B cell (primary cell): ENCODE results near the gene ACOXL. TPM values are rescaled to one million over a fixed set of nuclear protein-coding genes. Genes with fewer than 3 reads are reported as not detected.

Source experiments
- ATAC-seq: fragments of 200-7000 bp; cut with Tn5 transposase; one replicate; pipeline ENCODE4 v1.10.0; 2021; ENCODE audit warnings: low read depth, mild to moderate bottlenecking, moderate number of reproducible peaks, moderate library complexity
- CTCF ChIA-PET: fragments of 350-600 bp; sonication (Branson Sonifier 250); formaldehyde crosslinking; loops from one replicate; lab custom pipeline; 2021; ENCODE audit warnings: antibody characterized with exemption, inconsistent platforms; lab: Charles Lee
- POLR2A ChIA-PET: fragments of 350-600 bp; sonication (Branson Sonifier 250); formaldehyde crosslinking; loops from one replicate; lab custom pipeline; 2021; ENCODE audit warnings: antibody characterized with exemption; lab: Charles Lee
- DNase-seq: peaks from one replicate; pipeline ENCODE4 v3.0.0; 2013
- H2AFZ ChIP-seq: 2 replicates; pipeline ENCODE4 v1.6.1; 2012; ENCODE audit warnings: mild to moderate bottlenecking, low read depth, low read length; ENCODE audit not compliant: insufficient read depth, poor library complexity, severe bottlenecking
- H3K27ac ChIP-seq, 2 donors: 1 replicate in 1 of 2; 2 replicates in 1 of 2; pipeline ENCODE4 v1.5.1; 2012 to 2013; ENCODE audit warnings: low read length in 2 of 2, mild to moderate bottlenecking in 2 of 2, moderate library complexity in 1 of 2
- H3K27me3 ChIP-seq, 4 experiments: fragments of 200-600 bp in 1 of 4; sonication (generic) in 1 of 4; replicated peaks in 1 of 4; 1 replicate in 2 of 4; 2 replicates in 2 of 4; pipeline versions ENCODE4 v1.6.1 to v1.7.0; 2013 to 2016; ENCODE audit warnings: low read length in 3 of 4, mild to moderate bottlenecking in 2 of 4, mixed read lengths in 1 of 4, moderate library complexity in 1 of 4; ENCODE audit not compliant: insufficient read depth in 4 of 4, control insufficient read depth in 3 of 4; ENCODE audit errors: control extremely low read depth in 1 of 4
- H3K36me3 ChIP-seq, 2 experiments: replicated peaks in 1 of 2; 1 replicate in 1 of 2; 2 replicates in 1 of 2; pipeline versions ENCODE4 v1.6.1 to v1.7.1; 2013; ENCODE audit warnings: low read length in 1 of 2; ENCODE audit not compliant: insufficient read depth in 2 of 2, control insufficient read depth in 1 of 2; ENCODE audit errors: control extremely low read depth in 1 of 2, extremely low read depth in 1 of 2
- H3K4me1 ChIP-seq, 2 donors: fragments of 200-600 bp in 1 of 2; sonication (generic) in 1 of 2; 1 replicate in 1 of 2; 2 replicates in 1 of 2; pipeline versions ENCODE4 v1.5.1 to v1.6.1; 2013 to 2017; ENCODE audit warnings: low read length in 2 of 2; ENCODE audit not compliant: control insufficient read depth in 2 of 2, insufficient read depth in 2 of 2
- H3K4me2 ChIP-seq: replicated peaks from 2 replicates; pipeline ENCODE3; 2012; ENCODE audit warnings: mild to moderate bottlenecking, low read depth, low read length; ENCODE audit not compliant: poor library complexity, severe bottlenecking
- H3K4me3 ChIP-seq, 5 experiments: fragments of 200-600 bp in 1 of 5; sonication (generic) in 1 of 5; 1 replicate in 3 of 5; 2 replicates in 2 of 5; pipeline versions ENCODE4 v1.5.1 to v1.7.0; 2011 to 2016; ENCODE audit warnings: low read length in 4 of 5, mild to moderate bottlenecking in 4 of 5, low read depth in 2 of 5, control low read depth in 1 of 5, moderate library complexity in 1 of 5; ENCODE audit not compliant: insufficient read depth in 1 of 5; ENCODE audit errors: control extremely low read depth in 1 of 5, extremely low read depth in 1 of 5
- H3K79me2 ChIP-seq: fragments of 200-600 bp; sonication (generic); one replicate; pipeline ENCODE4 v1.6.0; 2016; ENCODE audit warnings: low read length; ENCODE audit not compliant: control insufficient read depth, insufficient read depth
- H3K9ac ChIP-seq: fragments of 200-600 bp; sonication (generic); 2 replicates; pipeline ENCODE4 v1.6.1; 2017; ENCODE audit warnings: mild to moderate bottlenecking, low read length, moderate library complexity
- H3K9me3 ChIP-seq, 3 donors: one replicate each; pipeline versions ENCODE4 v1.6.1 to v1.7.1; 2013; ENCODE audit warnings: low read length in 2 of 3; ENCODE audit not compliant: control insufficient read depth in 2 of 3, insufficient read depth in 1 of 3; ENCODE audit errors: control extremely low read depth in 1 of 3
- H4K20me1 ChIP-seq: 2 replicates; pipeline ENCODE4 v1.6.0; 2012; ENCODE audit warnings: mild to moderate bottlenecking, low read length; ENCODE audit not compliant: insufficient read depth, control insufficient read depth, poor library complexity, severe bottlenecking
- H3K27ac Mint-ChIP-seq: one replicate; pipeline ENCODE4 v1.8.0; 2021; ENCODE audit warnings: mixed read lengths
- H3K27me3 Mint-ChIP-seq: one replicate; pipeline ENCODE4 v1.8.0; 2021; ENCODE audit warnings: mixed read lengths
- H3K4me1 Mint-ChIP-seq: one replicate; pipeline ENCODE4 v1.8.0; 2021; ENCODE audit warnings: mixed read lengths
- H3K4me3 Mint-ChIP-seq: one replicate; pipeline ENCODE4 v1.8.0; 2021; ENCODE audit warnings: mixed read lengths
- H3K9me3 Mint-ChIP-seq: one replicate; pipeline ENCODE4 v1.8.0; 2022; ENCODE audit warnings: mixed read lengths; ENCODE audit not compliant: insufficient read depth
- CTCF ChIP-seq: fragments of 200-600 bp; IDR thresholded peaks from one replicate; pipeline ENCODE4 v1.8.0; 2022; ENCODE audit warnings: antibody characterized with exemption, mild to moderate bottlenecking
- EZH2 ChIP-seq: IDR thresholded peaks from 2 replicates; pipeline ENCODE4 v1.6.1; 2012; ENCODE audit warnings: borderline replicate concordance, low read depth, mild to moderate bottlenecking, moderate library complexity, low read length; ENCODE audit not compliant: insufficient read depth, poor library complexity, severe bottlenecking
- WGBS: methylation state at CpG from one replicate; pipeline ENCODE4 v1.1.5; 2013; ENCODE audit warnings: missing lambda C conversion rate; ENCODE audit not compliant: insufficient coverage; 5-methylcytosine and 5-hydroxymethylcytosine counted together
- intact Hi-C: fragments of 100-400 bp; cut with micrococcal nuclease; formaldehyde crosslinking; loops from one replicate; pipeline ENCODE4 v1.10.0; 2022
- polyA plus RNA-seq: library from polyadenylated mRNA; depleted of rRNA; stranded (reverse); fragments of >200 nt; gene quantifications from 2 replicates; pipeline ENCODE4 v1.2.3, GENCODE V29; 2012
- total RNA-seq, 2 donors: library from RNA; stranded (reverse); fragments of 120-200 nt in 1 of 2; gene quantifications; 1 replicate in 1 of 2; 2 replicates in 1 of 2; pipeline versions ENCODE4 v1.2.3 to v1.2.4, GENCODE V29; 2013 to 2022

The ACOXL gene
- total and polyA plus RNA-seq, 2 donors (not counting 1 experiment from before 2014, with no cell fraction given), result 0.06 TPM; not detected in 1

- DNase-seq (no peak), ATAC-seq (peak; percentile 6)
- Mint-ChIP-seq H3K27me3 (peaks cover 27% of the 10 kb centered on the region), H3K9me3 (no peaks in the 10 kb centered on the region), H3K27ac (peak overlapping the region; percentile 91), H3K4me1 (peaks cover 31% of the 10 kb centered on the region), H3K4me3 (peak overlapping the region; percentile 93)
- peak overlapping the region; percentile 14 to 72 for H3K27ac ChIP-seq
- H3K9me3 ChIP-seq, result peaks cover 0 to 20% (median 0%) of the 10 kb centered on the region in 3 donors
- H4K20me1 ChIP-seq, result peaks cover 37% of the 10 kb centered on the region
- POLR2A ChIA-PET, result interaction anchor here (0.6 to 2.5 kb wide), 5 partner anchors 17 to 261 kb away, joined by 4 to 13 read pairs (median 7); no protein-coding TSS in a partner anchor
- CTCF ChIA-PET, result interaction anchor here (0.7 to 2.6 kb wide), 7 partner anchors 13 to 582 kb away, joined by 3 to 20 read pairs (median 5); no protein-coding TSS in a partner anchor
- peaks cover 0 to 41% (median 20%) of the 10 kb centered on the region in 4 experiments for H3K27me3 ChIP-seq
- peak overlapping the region; percentile 92 for H3K9ac ChIP-seq
- no peak for TF ChIP-seq CTCF
- peak; percentile 72 for TF ChIP-seq EZH2
- intact Hi-C loops, result loop anchor here (1.0 to 5.0 kb wide), 4 partner anchors 63 to 441 kb away; partner anchors contain the start of gene BUB1
- 2% methylated on average over 26 of the region's 27 CpGs for WGBS
- peaks cover 35 to 47% of the 10 kb centered on the region in 2 donors for H3K4me1 ChIP-seq
- peak overlapping the region; percentile 83 for H2AFZ ChIP-seq
- peaks cover 0 to 7% of the 10 kb centered on the region in 2 experiments for H3K36me3 ChIP-seq
- peaks cover 22% of the 10 kb centered on the region for H3K79me2 ChIP-seq
- peak overlapping the region; percentile 99 for H3K4me2 ChIP-seq
- peak overlapping the region; percentile 4 to 88 (median 68) for H3K4me3 ChIP-seq
Observed at GRCh38 chr2:111119822-111120252, 387.5 kb downstream of the ACOXL start.
